H9 (cell line): Measurements from ENCODE around the gene GTF2F2. TPM values are rescaled to one million over a fixed set of nuclear protein-coding genes. Genes with fewer than 3 reads are reported as not detected.

Source experiments
- DNase-seq: peaks from one replicate; pipeline ENCODE4 v3.0.0-alpha.2; 2017
- H2AFZ ChIP-seq: one replicate; pipeline ENCODE4 v1.6.1; 2013; ENCODE audit warnings: mild to moderate bottlenecking, low read length, control low read depth, moderate library complexity
- H2AK5ac ChIP-seq: 2 replicates; pipeline ENCODE4 v1.6.1; 2013; ENCODE audit warnings: low read length, control low read depth, mixed read lengths; ENCODE audit not compliant: insufficient read length
- H2BK120ac ChIP-seq: one replicate; pipeline ENCODE4 v1.6.1; 2013; ENCODE audit warnings: low read depth, mild to moderate bottlenecking, low read length, control low read depth, inconsistent platforms; ENCODE audit not compliant: poor library complexity, severe bottlenecking
- H2BK12ac ChIP-seq: 2 replicates; pipeline ENCODE4 v1.6.1; 2013; ENCODE audit warnings: low read length, control low read depth, mixed read lengths, low read depth; ENCODE audit not compliant: insufficient read length
- H2BK15ac ChIP-seq: 2 replicates; pipeline ENCODE4 v1.6.1; 2013; ENCODE audit warnings: low read depth, low read length, control low read depth
- H2BK20ac ChIP-seq: one replicate; pipeline ENCODE4 v1.6.1; 2013; ENCODE audit warnings: low read depth, mild to moderate bottlenecking, low read length, control low read depth, inconsistent platforms; ENCODE audit not compliant: poor library complexity, severe bottlenecking
- H2BK5ac ChIP-seq: 2 replicates; pipeline ENCODE4 v1.6.1; 2013; ENCODE audit warnings: low read length, control low read depth, mixed read lengths; ENCODE audit not compliant: insufficient read length
- H3K14ac ChIP-seq: 2 replicates; pipeline ENCODE4 v1.6.1; 2013; ENCODE audit warnings: low read length, control low read depth; ENCODE audit not compliant: insufficient read depth
- H3K18ac ChIP-seq: 2 replicates; pipeline ENCODE4 v1.6.1; 2013; ENCODE audit warnings: low read depth, mild to moderate bottlenecking, mixed read lengths, low read length, control low read depth; ENCODE audit not compliant: insufficient read length
- H3K23ac ChIP-seq: 2 replicates; pipeline ENCODE4 v1.6.1; 2013; ENCODE audit warnings: low read length, control low read depth, mixed read lengths, low read depth; ENCODE audit not compliant: insufficient read length
- H3K23me2 ChIP-seq: 2 replicates; pipeline ENCODE4 v1.6.1; 2013; ENCODE audit warnings: low read depth, mild to moderate bottlenecking, mixed read lengths, low read length, control low read depth; ENCODE audit not compliant: insufficient read length, poor library complexity, severe bottlenecking
- H3K27ac ChIP-seq: 2 replicates; pipeline ENCODE4 v1.5.1; 2013; ENCODE audit warnings: low read length, control low read depth, mixed read lengths, low read depth; ENCODE audit not compliant: insufficient read length
- H3K27me3 ChIP-seq: 2 replicates; pipeline ENCODE4 v1.6.1; 2013; ENCODE audit warnings: low read length, control low read depth, inconsistent platforms; ENCODE audit not compliant: insufficient read depth
- H3K4ac ChIP-seq: 2 replicates; pipeline ENCODE4 v1.6.1; 2013; ENCODE audit warnings: low read depth, mild to moderate bottlenecking, control low read depth, inconsistent platforms, low read length, moderate library complexity
- H3K4me1 ChIP-seq: 2 replicates; pipeline ENCODE4 v1.6.1; 2013; ENCODE audit warnings: low read length, control low read depth, inconsistent platforms; ENCODE audit not compliant: insufficient read depth
- H3K4me2 ChIP-seq: 2 replicates; pipeline ENCODE4 v1.6.1; 2013; ENCODE audit warnings: low read length, control low read depth, mixed read lengths; ENCODE audit not compliant: insufficient read length, insufficient read depth
- H3K56ac ChIP-seq: 2 replicates; pipeline ENCODE4 v1.6.1; 2013; ENCODE audit warnings: low read depth, mild to moderate bottlenecking, mixed read lengths, low read length, control low read depth; ENCODE audit not compliant: insufficient read length
- H3K79me1 ChIP-seq: 2 replicates; pipeline ENCODE4 v1.6.1; 2013; ENCODE audit warnings: low read depth, mild to moderate bottlenecking, moderate library complexity, low read length, control low read depth, inconsistent platforms; ENCODE audit not compliant: insufficient read depth, poor library complexity, severe bottlenecking
- H3K79me2 ChIP-seq: 2 replicates; pipeline ENCODE4 v1.6.1; 2013; ENCODE audit warnings: low read length, control low read depth, inconsistent platforms; ENCODE audit not compliant: insufficient read depth
- H3K9ac ChIP-seq: 2 replicates; pipeline ENCODE4 v1.6.1; 2013; ENCODE audit warnings: low read length, control low read depth, mixed read lengths; ENCODE audit not compliant: insufficient read length; ENCODE audit errors: extremely low read depth
- H3K9me3 ChIP-seq: one replicate; pipeline ENCODE4 v1.6.1; 2013; ENCODE audit warnings: low read depth, low read length, inconsistent platforms; ENCODE audit not compliant: control insufficient read depth
- H3T11ph ChIP-seq: one replicate; pipeline ENCODE4 v1.6.1; 2013; ENCODE audit warnings: mild to moderate bottlenecking, low read length, control low read depth, inconsistent platforms
- H4K20me1 ChIP-seq: one replicate; pipeline ENCODE4 v1.6.1; 2013; ENCODE audit not compliant: control insufficient read depth, insufficient read length, insufficient read depth
- H4K5ac ChIP-seq: 2 replicates; pipeline ENCODE4 v1.6.1; 2013; ENCODE audit warnings: low read depth, mild to moderate bottlenecking, mixed read lengths, low read length, control low read depth; ENCODE audit not compliant: insufficient read length
- H4K8ac ChIP-seq: replicated peaks from 2 replicates; pipeline ENCODE4 v1.6.1; 2013; ENCODE audit warnings: low read length, control low read depth, mixed read lengths, low read depth; ENCODE audit not compliant: insufficient read length
- H4K91ac ChIP-seq: 2 replicates; pipeline ENCODE4 v1.6.1; 2013; ENCODE audit warnings: low read depth, mild to moderate bottlenecking, moderate library complexity, mixed read lengths, low read length, control low read depth; ENCODE audit not compliant: insufficient read length
- H3K27ac Mint-ChIP-seq, 3 experiments: 2 replicates in 2 of 3; 3 replicates in 1 of 3; pipeline ENCODE4 v1.8.0; 2020 to 2021; ENCODE audit warnings: mixed read lengths in 3 of 3, mild to moderate bottlenecking in 1 of 3, moderate library complexity in 1 of 3
- H3K27me3 Mint-ChIP-seq: 2 replicates; pipeline ENCODE4 v1.8.0; 2021; ENCODE audit warnings: low read depth, mild to moderate bottlenecking, moderate library complexity, mixed read lengths
- H3K36me3 Mint-ChIP-seq, 3 experiments: 2 replicates in 2 of 3; 3 replicates in 1 of 3; pipeline ENCODE4 v1.8.0; 2020 to 2021; ENCODE audit warnings: low read depth in 3 of 3, mixed read lengths in 3 of 3; ENCODE audit not compliant: insufficient read depth in 1 of 3
- H3K4me1 Mint-ChIP-seq, 2 experiments: 2 replicates each; pipeline ENCODE4 v1.8.0; 2020; ENCODE audit warnings: mixed read lengths in 2 of 2
- H3K4me3 Mint-ChIP-seq, 2 experiments: 2 replicates in 1 of 2; 3 replicates in 1 of 2; pipeline ENCODE4 v1.8.0; 2020 to 2021; ENCODE audit warnings: mild to moderate bottlenecking in 2 of 2, mixed read lengths in 2 of 2, moderate library complexity in 1 of 2
- H3K9me3 Mint-ChIP-seq, 2 experiments: 2 replicates in 1 of 2; 3 replicates in 1 of 2; pipeline ENCODE4 v1.8.0; 2020; ENCODE audit warnings: mild to moderate bottlenecking in 2 of 2, mixed read lengths in 2 of 2, moderate library complexity in 1 of 2
- WGBS: extraction: QIAGEN DNeasy Blood & Tissue Kit; methylation state at CpG from one replicate; pipeline ENCODE4 v1.1.7; 2013; ENCODE audit warnings: missing lambda C conversion rate, low lambda C conversion rate, mixed read lengths; ENCODE audit not compliant: insufficient read length; ENCODE audit errors: extremely low coverage; 5-methylcytosine and 5-hydroxymethylcytosine counted together
- total RNA-seq: library from RNA; stranded (reverse); gene quantifications from 2 replicates; pipeline ENCODE4 v1.2.1, GENCODE V29; 2021
- TF ChIP-seq, protein P1 (sequence below): fragments of 200-600 bp; sonication (generic); conservative IDR thresholded peaks from 3 replicates; pipeline ENCODE4 v1.8.0; 2021; ENCODE audit warnings: antibody characterized with exemption, mild to moderate bottlenecking

Gene GTF2F2
- total RNA-seq, 1 experiment from 2014 or later = 29.6 TPM

DNA sequence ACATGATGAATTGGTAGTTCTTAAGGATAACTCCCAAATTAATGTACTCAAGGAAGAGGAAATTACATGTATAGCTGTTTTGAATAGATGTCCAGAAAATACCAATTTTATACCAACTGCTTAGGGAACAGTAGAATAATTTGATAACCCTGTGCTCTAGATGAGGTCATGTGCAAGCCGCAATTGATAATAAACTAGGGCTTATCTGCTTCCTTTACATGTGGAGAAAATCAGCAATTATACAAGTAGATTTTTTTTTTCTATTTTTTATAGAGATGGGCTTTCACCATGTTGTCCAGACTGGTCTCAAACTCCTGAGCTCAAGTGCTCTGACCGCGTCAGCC, 211.4 kb downstream of the GTF2F2 start:
- Histone ChIP-seq H2BK12ac (no peak overlapping the region), H3K4me1 (no peaks in the 10 kb centered on the region), H3K27ac (no peak overlapping the region)

More for the DNA sequence above, 211.4 kb downstream of the GTF2F2 start:
- no peak overlapping the region for H2AFZ ChIP-seq
- peaks cover 11 to 27% (median 15%) of the 10 kb centered on the region in 3 experiments; a peak in 6 of 7 replicates for H3K36me3 Mint-ChIP-seq
- H3K4me2 ChIP-seq = no peak overlapping the region
- H3K27me3 Mint-ChIP-seq = no peaks in the 10 kb centered on the region
- no peak overlapping the region for H3K4me3 Mint-ChIP-seq
- no peaks in the 10 kb centered on the region for H3K9me3 Mint-ChIP-seq
- no peak overlapping the region for H3K56ac ChIP-seq
- H3T11ph ChIP-seq = no peak overlapping the region
- H3K23ac ChIP-seq = no peak overlapping the region
- DNase-seq = no peak
- no peak overlapping the region for H2BK20ac ChIP-seq
- no peaks in the 10 kb centered on the region for H3K79me1 ChIP-seq
- WGBS = no CpG with 5 or more reads among the region's 3 CpGs
- no peak overlapping the region for H4K8ac ChIP-seq
- no peak overlapping the region for H3K4ac ChIP-seq
- H3K9me3 ChIP-seq = no peaks in the 10 kb centered on the region
- H3K14ac ChIP-seq = no peak overlapping the region
- H3K18ac ChIP-seq = no peak overlapping the region
- H3K79me2 ChIP-seq = no peaks in the 10 kb centered on the region
- H3K4me1 Mint-ChIP-seq = peaks cover 22 to 38% of the 10 kb centered on the region in 2 experiments
- no peaks in the 10 kb centered on the region for H4K20me1 ChIP-seq
- no peaks in the 10 kb centered on the region for H3K23me2 ChIP-seq
- H3K9ac ChIP-seq = no peak overlapping the region
- no peak overlapping the region for H4K91ac ChIP-seq
- no peaks in the 10 kb centered on the region for H3K27me3 ChIP-seq
- H4K5ac ChIP-seq = no peak overlapping the region
- H2BK5ac ChIP-seq = no peak overlapping the region
- no peak overlapping the region for H2BK120ac ChIP-seq
- TF ChIP-seq, protein P1, sequence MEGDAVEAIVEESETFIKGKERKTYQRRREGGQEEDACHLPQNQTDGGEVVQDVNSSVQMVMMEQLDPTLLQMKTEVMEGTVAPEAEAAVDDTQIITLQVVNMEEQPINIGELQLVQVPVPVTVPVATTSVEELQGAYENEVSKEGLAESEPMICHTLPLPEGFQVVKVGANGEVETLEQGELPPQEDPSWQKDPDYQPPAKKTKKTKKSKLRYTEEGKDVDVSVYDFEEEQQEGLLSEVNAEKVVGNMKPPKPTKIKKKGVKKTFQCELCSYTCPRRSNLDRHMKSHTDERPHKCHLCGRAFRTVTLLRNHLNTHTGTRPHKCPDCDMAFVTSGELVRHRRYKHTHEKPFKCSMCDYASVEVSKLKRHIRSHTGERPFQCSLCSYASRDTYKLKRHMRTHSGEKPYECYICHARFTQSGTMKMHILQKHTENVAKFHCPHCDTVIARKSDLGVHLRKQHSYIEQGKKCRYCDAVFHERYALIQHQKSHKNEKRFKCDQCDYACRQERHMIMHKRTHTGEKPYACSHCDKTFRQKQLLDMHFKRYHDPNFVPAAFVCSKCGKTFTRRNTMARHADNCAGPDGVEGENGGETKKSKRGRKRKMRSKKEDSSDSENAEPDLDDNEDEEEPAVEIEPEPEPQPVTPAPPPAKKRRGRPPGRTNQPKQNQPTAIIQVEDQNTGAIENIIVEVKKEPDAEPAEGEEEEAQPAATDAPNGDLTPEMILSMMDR = no peak
- no peak overlapping the region for H2BK15ac ChIP-seq
- no peak overlapping the region for H3K27ac Mint-ChIP-seq
- no peak overlapping the region for H2AK5ac ChIP-seq
